ENCODE measurements around the gene GPATCH8.
A peak's percentile ranks its signal among the peaks of the same experiment; 100 is the strongest.
"Not testable (repeated sequence)": the region's sequence is repeated elsewhere in the genome, so short reads cannot be mapped to it uniquely, and the experiment has no call there.

GPATCH8 gene

GRCh38 chr17:44384281-44384822 is 118.9 kb downstream of the GPATCH8 start:
- Mint-ChIP-seq H3K27me3 (peaks cover 7% of the 10 kb centered on the region), H3K36me3 (no peaks in the 10 kb centered on the region), H3K4me1 (ENCODE audit: low read depth) (peaks cover 15% of the 10 kb centered on the region), H3K9me3 (ENCODE audit: low read depth) (no peaks in the 10 kb centered on the region), H3K27ac (no peak overlapping the region), H3K4me3 (peak overlapping the region; percentile 76)

GRCh38 chr17:44383861-44384260 is 119.3 kb downstream of the GPATCH8 start:
- Mint-ChIP-seq H3K27ac (no peak overlapping the region), H3K4me1 (ENCODE audit: low read depth) (peaks cover 14% of the 10 kb centered on the region), H3K36me3 (no peaks in the 10 kb centered on the region), H3K27me3 (peaks cover 6% of the 10 kb centered on the region), H3K9me3 (ENCODE audit: low read depth) (no peaks in the 10 kb centered on the region), H3K4me3 (no peak overlapping the region)

GRCh38 chr17:44383363-44383762 is 119.8 kb downstream of the GPATCH8 start:
- Mint-ChIP-seq H3K4me1 (ENCODE audit: low read depth) (peaks cover 14% of the 10 kb centered on the region), H3K36me3 (no peaks in the 10 kb centered on the region), H3K27ac (no peak overlapping the region), H3K27me3 (peaks cover 6% of the 10 kb centered on the region), H3K4me3 (no peak overlapping the region), H3K9me3 (ENCODE audit: low read depth) (no peaks in the 10 kb centered on the region)

- peaks cover 13% of the 10 kb centered on the region for H3K4me1 Mint-ChIP-seq (ENCODE audit: low read depth)
- no peak overlapping the region for H3K4me3 Mint-ChIP-seq
- peaks cover 4% of the 10 kb centered on the region for H3K27me3 Mint-ChIP-seq
- H3K27ac Mint-ChIP-seq: no peak overlapping the region
- H3K9me3 Mint-ChIP-seq (ENCODE audit: low read depth): no peaks in the 10 kb centered on the region
- H3K36me3 Mint-ChIP-seq: no peaks in the 10 kb centered on the region
Observed at GRCh38 chr17:44382917-44383316, 120.3 kb downstream of the GPATCH8 start.

- H3K36me3 Mint-ChIP-seq: no peaks in the 10 kb centered on the region
- peaks cover 4% of the 10 kb centered on the region for H3K27me3 Mint-ChIP-seq
- H3K9me3 Mint-ChIP-seq (ENCODE audit: low read depth): no peaks in the 10 kb centered on the region
- no peak overlapping the region for H3K27ac Mint-ChIP-seq
- H3K4me3 Mint-ChIP-seq: no peak overlapping the region
- H3K4me1 Mint-ChIP-seq (ENCODE audit: low read depth): peaks cover 11% of the 10 kb centered on the region
Observed at GRCh38 chr17:44381810-44382305, 121.3 kb downstream of the GPATCH8 start.

GRCh38 chr17:44380767-44381166 is 122.4 kb downstream of the GPATCH8 start:
- Mint-ChIP-seq H3K4me1 (ENCODE audit: low read depth) (peaks cover 5% of the 10 kb centered on the region), H3K4me3 (no peak overlapping the region), H3K27ac (no peak overlapping the region), H3K9me3 (ENCODE audit: low read depth) (no peaks in the 10 kb centered on the region), H3K27me3 (peaks cover 2% of the 10 kb centered on the region), H3K36me3 (no peaks in the 10 kb centered on the region)

- Mint-ChIP-seq H3K4me3 (no peak overlapping the region), H3K9me3 (ENCODE audit: low read depth) (no peaks in the 10 kb centered on the region), H3K36me3 (no peaks in the 10 kb centered on the region), H3K27ac (no peak overlapping the region), H3K4me1 (ENCODE audit: low read depth) (peaks cover 5% of the 10 kb centered on the region), H3K27me3 (peaks cover 2% of the 10 kb centered on the region)
Observed at GRCh38 chr17:44379887-44380286, 123.3 kb downstream of the GPATCH8 start.

- H3K27me3 Mint-ChIP-seq: peaks cover 2% of the 10 kb centered on the region
- H3K27ac Mint-ChIP-seq: no peak overlapping the region
- H3K4me3 Mint-ChIP-seq: no peak overlapping the region
- H3K36me3 Mint-ChIP-seq: no peaks in the 10 kb centered on the region
- H3K9me3 Mint-ChIP-seq (ENCODE audit: low read depth): no peaks in the 10 kb centered on the region
- H3K4me1 Mint-ChIP-seq (ENCODE audit: low read depth): no peaks in the 10 kb centered on the region
Observed at GRCh38 chr17:44378171-44378705, 125.0 kb downstream of the GPATCH8 start.

GRCh38 chr17:44376779-44377178 is 126.4 kb downstream of the GPATCH8 start:
- Mint-ChIP-seq H3K36me3 (no peaks in the 10 kb centered on the region), H3K9me3 (ENCODE audit: low read depth) (no peaks in the 10 kb centered on the region), H3K27ac (no peak overlapping the region), H3K4me1 (ENCODE audit: low read depth) (no peaks in the 10 kb centered on the region), H3K27me3 (peaks cover 3% of the 10 kb centered on the region), H3K4me3 (no peak overlapping the region)

- Mint-ChIP-seq H3K27ac (no peak overlapping the region), H3K36me3 (no peaks in the 10 kb centered on the region), H3K27me3 (peaks cover 3% of the 10 kb centered on the region), H3K4me1 (ENCODE audit: low read depth) (no peaks in the 10 kb centered on the region), H3K9me3 (ENCODE audit: low read depth) (no peaks in the 10 kb centered on the region), H3K4me3 (no peak overlapping the region)
Observed at GRCh38 chr17:44376124-44376523, 127.1 kb downstream of the GPATCH8 start.

GRCh38 chr17:44375196-44376017 is 127.8 kb downstream of the GPATCH8 start:
- peaks cover 1% of the 10 kb centered on the region for H3K4me1 Mint-ChIP-seq (ENCODE audit: low read depth)
- peaks cover 3% of the 10 kb centered on the region for H3K27me3 Mint-ChIP-seq
- H3K9me3 Mint-ChIP-seq (ENCODE audit: low read depth): no peaks in the 10 kb centered on the region
- no peak overlapping the region for H3K27ac Mint-ChIP-seq
- H3K36me3 Mint-ChIP-seq: no peaks in the 10 kb centered on the region
- no peak overlapping the region for H3K4me3 Mint-ChIP-seq

- H3K27ac Mint-ChIP-seq: no peak overlapping the region
Observed at GRCh38 chr17:44374306-44375195, 128.7 kb downstream of the GPATCH8 start.

GRCh38 chr17:44372036-44372435 is 131.2 kb downstream of the GPATCH8 start:
- H3K27ac Mint-ChIP-seq: no peak overlapping the region
- H3K4me3 Mint-ChIP-seq: peak overlapping the region; percentile 37
- H3K4me1 Mint-ChIP-seq (ENCODE audit: low read depth): peaks cover 7% of the 10 kb centered on the region
- H3K9me3 Mint-ChIP-seq (ENCODE audit: low read depth): no peaks in the 10 kb centered on the region
- H3K36me3 Mint-ChIP-seq: no peaks in the 10 kb centered on the region
- H3K27me3 Mint-ChIP-seq: peaks cover 3% of the 10 kb centered on the region

More at GRCh38 chr17:44374306-44375195, 128.7 kb downstream of the GPATCH8 start:
- Mint-ChIP-seq H3K36me3 (no peaks in the 10 kb centered on the region), H3K9me3 (ENCODE audit: low read depth) (no peaks in the 10 kb centered on the region), H3K4me1 (ENCODE audit: low read depth) (peaks cover 4% of the 10 kb centered on the region), H3K27me3 (peaks cover 5% of the 10 kb centered on the region), H3K4me3 (no peak overlapping the region)

- not testable (repeated sequence) for H3K4me1 Mint-ChIP-seq (ENCODE audit: low read depth); H3K27ac Mint-ChIP-seq; H3K36me3 Mint-ChIP-seq; H3K9me3 Mint-ChIP-seq (ENCODE audit: low read depth); H3K27me3 Mint-ChIP-seq
- peak overlapping the region; percentile 76 for H3K4me3 Mint-ChIP-seq
Observed at GRCh38 chr17:44369414-44370023, 133.7 kb downstream of the GPATCH8 start.

All from activated naive CD8-positive, alpha-beta T cell (primary cell).